LNCaP clone FGC (cell line): Measurements from ENCODE around the gene REPS2.

Source experiments
- DNase-seq: peaks from one replicate; pipeline ENCODE4 v3.0.0-alpha.2; 2011; ENCODE audit warnings: low read depth
- H3K4me3 ChIP-seq: 2 replicates; pipeline ENCODE4 v1.5.1; 2011; ENCODE audit warnings: mild to moderate bottlenecking, low read depth, low read length, control low read depth
- TF ChIP-seq, protein P1 (sequence below): IDR thresholded peaks from 2 replicates; pipeline ENCODE4 v1.5.1; 2012; ENCODE audit warnings: mild to moderate bottlenecking; ENCODE audit not compliant: control insufficient read depth, insufficient read depth; ENCODE audit errors: extremely low read depth

The REPS2 gene

DNA sequence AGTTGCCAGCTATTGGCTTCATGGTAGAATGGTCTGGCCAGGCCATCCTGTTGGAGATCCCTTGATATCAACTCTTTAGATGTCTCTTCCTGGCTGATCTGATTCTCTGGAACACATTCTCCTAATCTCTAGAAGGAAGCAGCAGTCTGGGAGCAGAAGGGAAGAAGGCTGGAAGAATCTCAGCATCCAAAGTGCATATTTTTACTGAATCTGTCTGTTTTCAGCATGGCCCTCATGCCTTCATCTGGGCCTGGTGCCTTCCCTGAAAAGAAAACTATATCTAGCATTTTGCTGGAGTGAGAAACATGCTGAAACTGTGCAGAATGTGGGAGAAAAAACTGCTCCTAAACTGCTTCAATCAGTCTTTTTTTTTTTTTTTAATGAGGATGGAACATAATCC is 148.7 kb downstream of the REPS2 start:
- TF ChIP-seq, protein P1, sequence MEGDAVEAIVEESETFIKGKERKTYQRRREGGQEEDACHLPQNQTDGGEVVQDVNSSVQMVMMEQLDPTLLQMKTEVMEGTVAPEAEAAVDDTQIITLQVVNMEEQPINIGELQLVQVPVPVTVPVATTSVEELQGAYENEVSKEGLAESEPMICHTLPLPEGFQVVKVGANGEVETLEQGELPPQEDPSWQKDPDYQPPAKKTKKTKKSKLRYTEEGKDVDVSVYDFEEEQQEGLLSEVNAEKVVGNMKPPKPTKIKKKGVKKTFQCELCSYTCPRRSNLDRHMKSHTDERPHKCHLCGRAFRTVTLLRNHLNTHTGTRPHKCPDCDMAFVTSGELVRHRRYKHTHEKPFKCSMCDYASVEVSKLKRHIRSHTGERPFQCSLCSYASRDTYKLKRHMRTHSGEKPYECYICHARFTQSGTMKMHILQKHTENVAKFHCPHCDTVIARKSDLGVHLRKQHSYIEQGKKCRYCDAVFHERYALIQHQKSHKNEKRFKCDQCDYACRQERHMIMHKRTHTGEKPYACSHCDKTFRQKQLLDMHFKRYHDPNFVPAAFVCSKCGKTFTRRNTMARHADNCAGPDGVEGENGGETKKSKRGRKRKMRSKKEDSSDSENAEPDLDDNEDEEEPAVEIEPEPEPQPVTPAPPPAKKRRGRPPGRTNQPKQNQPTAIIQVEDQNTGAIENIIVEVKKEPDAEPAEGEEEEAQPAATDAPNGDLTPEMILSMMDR: no peak
- DNase-seq: no peak
- no peak overlapping the region for H3K4me3 ChIP-seq

DNA sequence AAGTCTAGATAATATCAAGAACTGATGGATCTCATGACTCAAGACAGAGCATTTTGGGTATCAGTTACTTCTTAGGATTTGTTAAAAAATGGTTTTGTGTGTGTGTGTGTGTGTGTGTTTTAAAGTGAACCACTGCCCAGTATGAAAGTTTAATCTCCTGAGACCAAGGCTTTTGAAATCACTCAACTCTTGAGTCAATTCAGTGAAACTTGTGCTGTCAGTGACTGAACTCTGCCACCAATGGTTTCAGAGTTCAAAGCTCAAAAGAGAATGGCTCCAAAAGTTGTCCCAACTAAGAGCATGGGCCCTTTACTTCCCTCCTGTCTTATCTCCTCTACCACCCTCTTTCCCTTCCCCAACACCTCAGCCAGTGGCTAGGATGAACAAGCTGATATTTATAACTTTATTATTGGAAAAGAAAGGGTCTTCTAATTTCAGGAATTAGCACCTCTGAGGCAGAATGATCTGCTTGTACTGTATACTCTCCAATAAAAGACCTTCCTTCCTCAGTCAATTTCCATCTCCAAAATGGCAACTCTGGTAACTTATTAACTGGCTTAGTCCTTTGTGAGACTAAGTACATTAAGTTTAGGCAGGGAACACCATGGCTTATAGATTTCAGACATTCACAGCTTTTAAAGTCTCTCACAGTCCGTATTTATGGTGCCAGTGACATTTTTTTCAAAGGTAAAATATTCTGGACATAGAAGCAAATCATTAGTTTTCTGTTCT is 152.2 kb downstream of the REPS2 start:
- TF ChIP-seq, protein P1: no peak
- no peak for DNase-seq
- H3K4me3 ChIP-seq: no peak overlapping the region

DNA sequence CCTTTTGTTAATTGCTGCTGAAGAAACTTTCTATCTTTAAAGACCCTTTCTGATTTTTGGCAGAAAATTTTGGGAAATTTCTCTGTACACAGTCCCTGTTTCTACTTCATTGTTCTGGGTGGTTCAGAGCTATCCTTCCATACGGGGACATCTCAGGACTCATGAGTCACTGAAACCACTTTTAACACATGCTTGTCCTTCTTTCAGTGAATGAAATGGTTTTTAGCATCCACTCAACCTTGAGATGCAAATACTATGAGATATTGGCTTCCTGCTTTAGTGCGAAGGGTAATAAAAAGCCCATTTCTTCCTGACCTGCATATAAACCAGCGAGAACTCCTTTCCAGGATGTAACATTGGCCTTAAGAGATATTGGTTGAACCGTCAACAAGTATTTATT is 158.0 kb downstream of the REPS2 start:
- no peak overlapping the region for H3K4me3 ChIP-seq
- DNase-seq: no peak
- TF ChIP-seq, protein P1: no peak

DNA sequence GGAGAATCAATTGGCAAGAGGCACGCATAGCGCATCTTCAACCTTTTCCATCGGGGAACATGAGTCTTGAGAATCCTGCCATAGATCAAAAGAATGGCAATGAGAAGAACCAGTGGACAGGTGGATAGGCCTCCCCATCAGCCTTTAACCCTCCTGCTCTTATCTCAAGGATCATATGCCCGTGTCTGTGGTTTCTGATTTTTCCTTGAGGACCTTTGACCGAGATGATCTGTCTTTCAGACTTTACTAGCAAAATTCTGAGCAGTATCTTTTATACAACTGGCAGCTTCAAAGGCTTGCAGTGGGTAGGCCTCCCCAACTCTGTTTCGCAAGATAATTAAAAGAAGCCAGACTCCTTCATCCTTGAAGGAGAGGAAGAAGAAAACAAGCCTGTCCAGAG is 174.4 kb downstream of the REPS2 start:
- TF ChIP-seq, protein P1: no peak
- no peak for DNase-seq
- H3K4me3 ChIP-seq: no peak overlapping the region

DNA sequence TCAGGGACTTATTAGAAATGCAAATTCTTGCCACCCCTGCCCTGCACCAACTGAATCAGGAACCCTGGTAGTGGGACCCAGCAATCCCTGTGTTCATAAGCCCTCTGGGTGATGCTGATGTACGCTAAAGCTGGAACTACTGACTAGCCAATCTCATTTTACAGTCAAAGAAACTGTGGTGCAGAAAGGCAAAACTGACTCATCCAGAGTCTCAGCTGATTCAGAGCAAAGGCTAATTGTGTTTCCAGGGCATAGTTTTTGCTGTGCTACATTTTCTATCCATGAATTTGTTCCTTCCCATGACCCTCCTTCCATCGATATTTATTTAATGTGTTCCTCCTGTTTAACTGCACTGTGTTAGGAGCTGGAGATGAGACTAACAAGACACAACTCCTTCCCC is 207.5 kb downstream of the REPS2 start:
- no peak overlapping the region for H3K4me3 ChIP-seq
- TF ChIP-seq, protein P1: no peak
- no peak for DNase-seq

DNA sequence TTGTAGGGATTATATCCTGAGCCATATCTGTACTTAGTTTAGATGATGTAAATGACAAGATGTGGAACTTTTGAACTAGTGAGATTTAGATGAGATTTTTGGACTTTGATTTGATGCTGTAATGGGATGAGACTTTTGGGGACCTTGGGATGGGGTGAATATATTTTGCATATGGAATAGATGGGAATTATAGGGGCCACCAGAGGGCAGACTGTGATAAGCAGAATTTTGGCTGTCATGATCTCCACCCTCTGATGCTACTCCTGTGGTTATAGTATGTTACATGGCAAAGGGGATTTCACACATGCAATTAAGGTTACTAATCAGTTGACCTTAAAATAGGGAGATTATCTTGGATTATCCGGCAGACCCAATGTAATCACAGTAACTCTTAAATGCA is 214.5 kb downstream of the REPS2 start:
- TF ChIP-seq, protein P1: 0 out of 2 replicates have a peak, but pooled peaks have one; percentile 7
- no peak overlapping the region for H3K4me3 ChIP-seq
- no peak for DNase-seq

DNA sequence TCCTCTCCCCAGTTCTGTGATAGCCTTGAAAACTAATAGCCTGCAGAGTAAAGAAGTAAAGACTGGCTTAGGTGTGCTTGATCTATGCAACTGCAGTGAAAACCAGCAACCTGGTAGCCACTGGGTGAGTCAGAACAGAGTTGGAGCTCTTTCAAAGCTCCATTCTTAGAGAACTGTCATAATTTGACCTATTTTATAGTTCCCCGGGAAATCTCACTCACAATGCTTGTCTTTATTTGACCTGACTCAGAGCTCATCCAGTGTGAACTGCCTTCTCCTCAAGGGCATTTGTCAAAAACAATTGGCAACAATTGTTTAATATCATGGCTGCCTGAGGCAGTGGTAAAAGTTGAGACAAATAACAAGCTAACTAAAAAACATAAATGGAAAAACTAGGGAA is 215.5 kb downstream of the REPS2 start:
- no peak overlapping the region for H3K4me3 ChIP-seq
- TF ChIP-seq, protein P1: no peak
- no peak for DNase-seq
